ENCODE measurements around the gene TMEM81.

DNA sequence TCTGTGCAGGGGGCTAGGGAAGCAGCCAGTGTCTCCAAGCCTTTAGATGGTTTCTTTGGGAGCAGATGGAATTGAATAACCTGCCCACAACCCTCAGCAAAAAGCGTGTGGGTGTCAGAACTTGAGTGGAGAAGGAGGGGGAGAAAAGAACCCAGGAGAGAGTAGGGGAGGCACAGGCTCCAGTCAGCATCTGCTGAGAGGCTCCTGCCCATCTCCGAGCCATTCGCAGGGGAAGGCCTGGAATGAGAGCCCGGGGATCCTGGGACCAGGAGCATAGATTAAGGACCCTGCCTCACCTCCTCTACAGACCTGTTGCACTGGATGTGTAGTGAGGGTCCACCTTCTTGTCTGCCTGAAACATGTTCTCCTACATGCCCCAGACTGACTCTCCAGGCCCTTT lies 16.3 kb downstream of the TMEM81 start:
- TF ChIP-seq MXI1 (IDR thresholded peaks at IDR 0.05; ENCODE audit: low read depth, low read length) (no peak), GABPA (IDR thresholded peaks at IDR 0.05; ENCODE audit: low read depth) (no peak), FOXM1 (IDR thresholded peaks at IDR 0.05; ENCODE audit: low read depth) (no peak), TEAD4 (IDR thresholded peaks at IDR 0.05; ENCODE audit: borderline replicate concordance, insufficient read depth) (no peak)
- TF ChIP-seq, protein P1, sequence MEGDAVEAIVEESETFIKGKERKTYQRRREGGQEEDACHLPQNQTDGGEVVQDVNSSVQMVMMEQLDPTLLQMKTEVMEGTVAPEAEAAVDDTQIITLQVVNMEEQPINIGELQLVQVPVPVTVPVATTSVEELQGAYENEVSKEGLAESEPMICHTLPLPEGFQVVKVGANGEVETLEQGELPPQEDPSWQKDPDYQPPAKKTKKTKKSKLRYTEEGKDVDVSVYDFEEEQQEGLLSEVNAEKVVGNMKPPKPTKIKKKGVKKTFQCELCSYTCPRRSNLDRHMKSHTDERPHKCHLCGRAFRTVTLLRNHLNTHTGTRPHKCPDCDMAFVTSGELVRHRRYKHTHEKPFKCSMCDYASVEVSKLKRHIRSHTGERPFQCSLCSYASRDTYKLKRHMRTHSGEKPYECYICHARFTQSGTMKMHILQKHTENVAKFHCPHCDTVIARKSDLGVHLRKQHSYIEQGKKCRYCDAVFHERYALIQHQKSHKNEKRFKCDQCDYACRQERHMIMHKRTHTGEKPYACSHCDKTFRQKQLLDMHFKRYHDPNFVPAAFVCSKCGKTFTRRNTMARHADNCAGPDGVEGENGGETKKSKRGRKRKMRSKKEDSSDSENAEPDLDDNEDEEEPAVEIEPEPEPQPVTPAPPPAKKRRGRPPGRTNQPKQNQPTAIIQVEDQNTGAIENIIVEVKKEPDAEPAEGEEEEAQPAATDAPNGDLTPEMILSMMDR (IDR thresholded peaks at IDR 0.05) = no peak
- TF ChIP-seq, protein P2, sequence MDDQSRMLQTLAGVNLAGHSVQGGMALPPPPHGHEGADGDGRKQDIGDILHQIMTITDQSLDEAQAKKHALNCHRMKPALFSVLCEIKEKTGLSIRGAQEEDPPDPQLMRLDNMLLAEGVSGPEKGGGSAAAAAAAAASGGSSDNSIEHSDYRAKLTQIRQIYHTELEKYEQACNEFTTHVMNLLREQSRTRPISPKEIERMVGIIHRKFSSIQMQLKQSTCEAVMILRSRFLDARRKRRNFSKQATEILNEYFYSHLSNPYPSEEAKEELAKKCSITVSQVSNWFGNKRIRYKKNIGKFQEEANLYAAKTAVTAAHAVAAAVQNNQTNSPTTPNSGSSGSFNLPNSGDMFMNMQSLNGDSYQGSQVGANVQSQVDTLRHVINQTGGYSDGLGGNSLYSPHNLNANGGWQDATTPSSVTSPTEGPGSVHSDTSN (IDR thresholded peaks at IDR 0.05) = no peak

Measured in SK-N-SH (cell line).